H1 (cell line): ENCODE data around the gene ARHGAP6. TPM values are rescaled to one million over a fixed set of nuclear protein-coding genes. Genes with fewer than 3 reads are reported as not detected.

ENCODE experiments used
- CTCF ChIA-PET: fragments of 300-600 bp; sonication (Branson Sonifier 250); formaldehyde crosslinking; loops from one replicate; lab custom pipeline; 2021; ENCODE audit not compliant: partially characterized antibody; lab: Charles Lee
- POLR2A ChIA-PET: fragments of 300-600 bp; sonication (Branson Sonifier 250); formaldehyde crosslinking; loops from one replicate; lab custom pipeline; 2021; ENCODE audit warnings: inconsistent platforms; ENCODE audit not compliant: partially characterized antibody; lab: Charles Lee
- DNase-seq, 2 experiments: peaks; one replicate each; pipeline versions ENCODE4 v3.0.0 to v3.0.0-alpha.2; 2010 to 2022; ENCODE audit warnings: low spot score in 2 of 2, low read depth in 1 of 2, mixed read lengths in 1 of 2
- FAIRE-seq: peaks from 2 replicates; lab custom pipeline; 2011; peaks lifted over from hg19 to GRCh38; lab: Jason Lieb, UNC
- H2AFZ ChIP-seq: 2 replicates; pipeline ENCODE4 v1.8.1; 2012; ENCODE audit warnings: low read length, inconsistent platforms
- H2AK5ac ChIP-seq: 2 replicates; pipeline ENCODE4 v1.6.1; 2013; ENCODE audit warnings: low read depth, low read length
- H2BK120ac ChIP-seq: replicated peaks from 2 replicates; pipeline ENCODE3; 2013; ENCODE audit warnings: low read depth, low read length, inconsistent platforms
- H2BK12ac ChIP-seq: 2 replicates; pipeline ENCODE4 v1.6.1; 2013; ENCODE audit warnings: low read depth, low read length
- H2BK15ac ChIP-seq: 2 replicates; pipeline ENCODE4 v1.6.1; 2013; ENCODE audit warnings: low read length
- H2BK20ac ChIP-seq: 2 replicates; pipeline ENCODE4 v1.6.1; 2013; ENCODE audit warnings: low read length
- H2BK5ac ChIP-seq: 2 replicates; pipeline ENCODE4 v1.6.1; 2013; ENCODE audit warnings: low read depth, low read length
- H3K14ac ChIP-seq: 2 replicates; pipeline ENCODE4 v1.6.1; 2013; ENCODE audit warnings: inconsistent platforms; ENCODE audit not compliant: insufficient read length
- H3K18ac ChIP-seq: 2 replicates; pipeline ENCODE4 v1.6.1; 2013; ENCODE audit warnings: low read length; ENCODE audit errors: extremely low read depth
- H3K23ac ChIP-seq: 2 replicates; pipeline ENCODE4 v1.6.1; 2013; ENCODE audit warnings: inconsistent platforms; ENCODE audit not compliant: insufficient read length
- H3K23me2 ChIP-seq: 2 replicates; pipeline ENCODE4 v1.6.1; 2013; ENCODE audit warnings: low read depth, low read length
- H3K27ac ChIP-seq: 2 replicates; pipeline ENCODE4 v1.6.1; 2011; ENCODE audit warnings: low read depth, low read length, inconsistent platforms
- H3K27me3 ChIP-seq, 4 experiments: replicated peaks in 1 of 4; 1 replicate in 1 of 4; 2 replicates in 3 of 4; pipeline versions ENCODE4 v1.6.1 to v1.8.1; 2011 to 2013; ENCODE audit warnings: low read length in 3 of 4, mild to moderate bottlenecking in 3 of 4, inconsistent platforms in 2 of 4, mixed read lengths in 2 of 4, moderate library complexity in 1 of 4; ENCODE audit not compliant: control insufficient read depth in 3 of 4, insufficient read depth in 3 of 4; ENCODE audit errors: extremely low read depth in 1 of 4
- H3K36me3 ChIP-seq, 4 experiments: 2 replicates each; pipeline versions ENCODE4 v1.6.1 to v1.8.1; 2011 to 2013; ENCODE audit warnings: mild to moderate bottlenecking in 4 of 4, low read length in 3 of 4, moderate library complexity in 2 of 4, control low read depth in 1 of 4, inconsistent platforms in 1 of 4; ENCODE audit not compliant: insufficient read depth in 4 of 4, control insufficient read depth in 2 of 4
- H3K4ac ChIP-seq: replicated peaks from 2 replicates; pipeline ENCODE3; 2013; ENCODE audit warnings: low read length, low read depth, mixed read lengths, inconsistent platforms; ENCODE audit not compliant: insufficient read length
- H3K4me1 ChIP-seq, 4 experiments: replicated peaks in 1 of 4; 1 replicate in 1 of 4; 2 replicates in 3 of 4; pipeline versions ENCODE4 v1.6.1 to v1.8.1; 2011 to 2013; ENCODE audit warnings: low read length in 3 of 4, inconsistent platforms in 2 of 4, mixed read lengths in 1 of 4; ENCODE audit not compliant: insufficient read depth in 4 of 4, control insufficient read depth in 3 of 4
- H3K4me2 ChIP-seq, 2 experiments: 2 replicates each; pipeline versions ENCODE4 v1.6.1 to v1.8.1; 2011 to 2013; ENCODE audit warnings: low read depth in 2 of 2, low read length in 2 of 2, control low read depth in 1 of 2, inconsistent platforms in 1 of 2, mild to moderate bottlenecking in 1 of 2; ENCODE audit not compliant: insufficient read depth in 1 of 2
- H3K4me3 ChIP-seq, 4 experiments: fragments of 200-600, 300-600 bp in 1 of 4; sonication (generic), shearing (Covaris generic), sonication (Bioruptor Twin) in 1 of 4; 2 replicates each; pipeline versions ENCODE4 v1.5.1 to v1.8.1; 2011 to 2016; ENCODE audit warnings: low read length in 4 of 4, low read depth in 3 of 4, control low read depth in 2 of 4, inconsistent platforms in 2 of 4, mild to moderate bottlenecking in 2 of 4, mixed read lengths in 1 of 4, moderate library complexity in 1 of 4; ENCODE audit not compliant: insufficient read depth in 2 of 4; ENCODE audit errors: extremely low read depth in 1 of 4
- H3K56ac ChIP-seq: replicated peaks from 2 replicates; pipeline ENCODE3; 2013; ENCODE audit warnings: low read depth, mild to moderate bottlenecking, mixed read lengths, low read length, inconsistent platforms; ENCODE audit not compliant: insufficient read length
- H3K79me1 ChIP-seq: 2 replicates; pipeline ENCODE4 v1.6.1; 2013; ENCODE audit warnings: low read depth, low read length, control low read depth
- H3K79me2 ChIP-seq, 2 experiments: 2 replicates each; pipeline versions ENCODE4 v1.6.1 to v1.8.1; 2012 to 2013; ENCODE audit warnings: low read length in 2 of 2, mild to moderate bottlenecking in 2 of 2, inconsistent platforms in 1 of 2; ENCODE audit not compliant: insufficient read depth in 2 of 2, control insufficient read depth in 1 of 2
- H3K9ac ChIP-seq, 4 experiments: replicated peaks in 1 of 4; 1 replicate in 1 of 4; 2 replicates in 3 of 4; pipeline versions ENCODE4 v1.6.1 to v1.8.1; 2011 to 2013; ENCODE audit warnings: low read depth in 3 of 4, low read length in 3 of 4, control low read depth in 2 of 4, mild to moderate bottlenecking in 2 of 4, moderate library complexity in 2 of 4, inconsistent platforms in 1 of 4; ENCODE audit errors: extremely low read depth in 1 of 4
- H3K9me3 ChIP-seq, 2 experiments: 2 replicates each; pipeline versions ENCODE4 v1.6.1 to v1.8.1; 2012 to 2013; ENCODE audit warnings: mild to moderate bottlenecking in 2 of 2, moderate library complexity in 2 of 2, control low read depth in 1 of 2, inconsistent platforms in 1 of 2, low read depth in 1 of 2, low read length in 1 of 2, mixed read lengths in 1 of 2; ENCODE audit not compliant: insufficient read depth in 2 of 2
- H4K20me1 ChIP-seq, 2 experiments: replicated peaks in 1 of 2; 2 replicates each; pipeline versions ENCODE3 to v1.8.1; 2011 to 2013; ENCODE audit warnings: inconsistent platforms in 2 of 2, low read length in 2 of 2, mild to moderate bottlenecking in 1 of 2; ENCODE audit not compliant: insufficient read depth in 2 of 2, control insufficient read depth in 1 of 2
- H4K5ac ChIP-seq: 2 replicates; pipeline ENCODE4 v1.6.1; 2013; ENCODE audit warnings: low read length, low read depth, mixed read lengths, inconsistent platforms; ENCODE audit not compliant: insufficient read length
- H4K8ac ChIP-seq: 2 replicates; pipeline ENCODE4 v1.8.0; 2013; ENCODE audit warnings: mild to moderate bottlenecking, moderate library complexity, low read length, inconsistent platforms; ENCODE audit not compliant: insufficient read depth; ENCODE audit errors: extremely low read depth
- H4K91ac ChIP-seq: replicated peaks from 2 replicates; pipeline ENCODE3; 2013; ENCODE audit warnings: low read length, mixed read lengths, inconsistent platforms; ENCODE audit not compliant: insufficient read length
- BCL11A ChIP-seq, 2 experiments: IDR thresholded peaks; one replicate each; pipeline ENCODE4 v1.6.1; 2011; ENCODE audit warnings: low read depth in 2 of 2, low read length in 2 of 2, mild to moderate bottlenecking in 2 of 2
- CBX8 ChIP-seq: fragments of 300-800, 300-1000 bp; sonication (generic); IDR thresholded peaks from 2 replicates; pipeline ENCODE4 v1.7.1; 2016; ENCODE audit warnings: low read depth, low read length, borderline replicate concordance
- EZH2 ChIP-seq: fragments of 200-600 bp; sonication (generic); IDR thresholded peaks from 2 replicates; pipeline ENCODE4 v1.7.1; 2012; ENCODE audit warnings: low read depth, mild to moderate bottlenecking, moderate library complexity, low read length, inconsistent platforms; ENCODE audit not compliant: severe bottlenecking
- POLR2A ChIP-seq, 2 experiments: IDR thresholded peaks; 1 replicate in 1 of 2; 2 replicates in 1 of 2; pipeline ENCODE4 v1.6.1; 2011; ENCODE audit warnings: low read depth in 2 of 2, low read length in 2 of 2, mild to moderate bottlenecking in 2 of 2; ENCODE audit errors: control extremely low read depth in 1 of 2
- POU5F1 ChIP-seq: IDR thresholded peaks from 2 replicates; pipeline ENCODE4 v1.6.1; 2011; ENCODE audit warnings: low read depth, mild to moderate bottlenecking, low read length, moderate library complexity
- WGBS, 2 experiments: shearing (Covaris generic) in 1 of 2; methylation state at CpG; one replicate each; pipeline versions ENCODE4 v1.1.6 to v1.1.7; 2013 to 2015; ENCODE audit warnings: low lambda C conversion rate in 2 of 2, mixed read lengths in 2 of 2, inconsistent platforms in 1 of 2, low coverage in 1 of 2, missing lambda C conversion rate in 1 of 2; ENCODE audit not compliant: insufficient replicate concordance in 2 of 2, insufficient coverage in 1 of 2, insufficient read length in 1 of 2; ENCODE audit errors: extremely low coverage in 1 of 2, missing lambda C conversion rate in 1 of 2; 5-methylcytosine and 5-hydroxymethylcytosine counted together
- polyA plus RNA-seq, 7 experiments: library from polyadenylated mRNA; depleted of rRNA in 3 of 7; stranded (reverse) in 5 of 7; unstranded in 2 of 7; fragments of >200 nt in 5 of 7; fragments of 200-250 nt in 2 of 7; gene quantifications; 1 replicate in 5 of 7; 2 replicates in 1 of 7; 4 replicates in 1 of 7; pipeline versions ENCODE4 v1.2.1 to v1.2.3, GENCODE V29; 2011 to 2013; ENCODE audit warnings: missing spikeins in 2 of 7, mixed read lengths in 2 of 7
- total RNA-seq: library from RNA; stranded (reverse); fragmentation: NEBNext Ultra II Directional; extraction: Animal tissue kit (Norgen Biotek cat#: 25700); gene quantifications from 2 replicates; pipeline ENCODE4 v1.2.1, GENCODE V29; 2021

The ARHGAP6 gene
- total and polyA plus RNA-seq, 2 of the 8 experiments (the other 6 are each of a cell fraction or from before 2014, with no cell fraction given): 0.35 to 0.82 TPM

- CTCF ChIA-PET: no interaction called here
- WGBS, 2 experiments: 80% methylated on average over 3 of the region's 3 CpGs; no CpG with 5 or more reads in 1 of the 2 experiments
- H2BK15ac ChIP-seq: no peak overlapping the region
- H4K20me1 ChIP-seq: no peaks in the 10 kb centered on the region
- H3K23ac ChIP-seq: no peak overlapping the region
- no peak overlapping the region for H3K18ac ChIP-seq
- no peaks in the 10 kb centered on the region for H3K79me1 ChIP-seq
- FAIRE-seq (no peak), DNase-seq (no peak)
- no peak overlapping the region for H3K4ac ChIP-seq
- H3K9me3 ChIP-seq: no peaks in the 10 kb centered on the region
- no peak overlapping the region for H3K9ac ChIP-seq
- H4K8ac ChIP-seq: no peak overlapping the region
- no peak overlapping the region for H4K91ac ChIP-seq
- H4K5ac ChIP-seq: no peak overlapping the region
- H2BK20ac ChIP-seq: no peak overlapping the region
- H3K56ac ChIP-seq: no peak overlapping the region
- no peak overlapping the region for H3K4me3 ChIP-seq
- no peak overlapping the region for H2AK5ac ChIP-seq
- H3K36me3 ChIP-seq: no peaks in the 10 kb centered on the region
- H3K4me1 ChIP-seq: no peaks in the 10 kb centered on the region
- no peak overlapping the region for H2BK5ac ChIP-seq
- no peak overlapping the region for H3K4me2 ChIP-seq
- no peak overlapping the region for H3K27ac ChIP-seq
- POLR2A ChIA-PET: no interaction called here
- no peak overlapping the region for H2BK120ac ChIP-seq
- no peaks in the 10 kb centered on the region for H3K79me2 ChIP-seq
- H3K23me2 ChIP-seq: no peaks in the 10 kb centered on the region
- no peaks in the 10 kb centered on the region for H3K27me3 ChIP-seq
- no peak overlapping the region for H2BK12ac ChIP-seq
- H2AFZ ChIP-seq: no peak overlapping the region
- H3K14ac ChIP-seq: no peak overlapping the region
- TF ChIP-seq POU5F1: no peak
- no peak for TF ChIP-seq EZH2
- no peak for TF ChIP-seq CBX8
- no peak for TF ChIP-seq POLR2A (IDR thresholded peaks at IDR 0.05; ENCODE audit: control extremely low read depth in 1 of 2, low read depth in 2 of 2, low read length in 2 of 2)
- TF ChIP-seq BCL11A (IDR thresholded peaks at IDR 0.05; ENCODE audit: low read depth in 2 of 2, low read length in 2 of 2): no peak
Measured at GRCh38 chrX:11434607-11435006, 231.1 kb downstream of the ARHGAP6 start.
